Glomerular endothelial cell (primary cell): ENCODE results near the gene SLC39A11. TPM values are rescaled to one million over a fixed set of nuclear protein-coding genes. Genes with fewer than 3 reads are reported as not detected.
"Not testable (repeated sequence)": the region's sequence is repeated elsewhere in the genome, so short reads cannot be mapped to it uniquely, and the experiment has no call there.

Source experiments
- DNase-seq: peaks from one replicate; pipeline ENCODE4 v3.0.0-alpha.2; 2011; ENCODE audit warnings: low read depth, low spot score; ENCODE audit errors: extremely low read depth
- total RNA-seq: library from RNA; depleted of rRNA; stranded (reverse); fragments of >200 nt; gene quantifications from 2 replicates; pipeline ENCODE4 v1.2.3, GENCODE V29; 2015

The SLC39A11 gene
- total RNA-seq, 1 donor from 2014 or later: 5.8 TPM

GRCh38 chr17:73112246-73112645, 19.8 kb upstream of the SLC39A11 start:
- DNase-seq: no peak

- DNase-seq: no peak
Measured at GRCh38 chr17:73111386-73111785, 18.9 kb upstream of the SLC39A11 start.

DNA sequence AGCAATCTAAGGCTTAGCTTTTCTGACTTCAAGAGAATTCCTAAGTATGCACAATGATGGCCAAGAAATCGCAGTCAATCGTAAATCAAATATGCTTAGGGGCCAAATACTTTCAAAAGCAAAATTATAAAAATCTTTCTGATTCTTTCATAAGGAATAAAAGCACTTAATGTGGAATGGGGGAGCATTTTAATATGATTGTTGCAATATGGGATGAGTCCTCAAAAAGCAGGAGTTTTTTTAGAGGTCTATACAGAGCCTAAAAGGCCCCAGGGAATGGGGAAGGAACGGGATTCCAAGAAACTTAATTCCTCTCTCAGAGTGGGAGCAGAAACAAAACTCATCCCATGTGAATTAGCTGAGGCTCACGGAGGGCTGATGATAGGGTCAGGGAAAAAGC, 14.7 kb upstream of the SLC39A11 start:
- no peak for DNase-seq

- no peak for DNase-seq
Measured at GRCh38 chr17:73105431-73105830, 12.9 kb upstream of the SLC39A11 start.

GRCh38 chr17:73104450-73104849, 12.0 kb upstream of the SLC39A11 start:
- no peak for DNase-seq

DNA sequence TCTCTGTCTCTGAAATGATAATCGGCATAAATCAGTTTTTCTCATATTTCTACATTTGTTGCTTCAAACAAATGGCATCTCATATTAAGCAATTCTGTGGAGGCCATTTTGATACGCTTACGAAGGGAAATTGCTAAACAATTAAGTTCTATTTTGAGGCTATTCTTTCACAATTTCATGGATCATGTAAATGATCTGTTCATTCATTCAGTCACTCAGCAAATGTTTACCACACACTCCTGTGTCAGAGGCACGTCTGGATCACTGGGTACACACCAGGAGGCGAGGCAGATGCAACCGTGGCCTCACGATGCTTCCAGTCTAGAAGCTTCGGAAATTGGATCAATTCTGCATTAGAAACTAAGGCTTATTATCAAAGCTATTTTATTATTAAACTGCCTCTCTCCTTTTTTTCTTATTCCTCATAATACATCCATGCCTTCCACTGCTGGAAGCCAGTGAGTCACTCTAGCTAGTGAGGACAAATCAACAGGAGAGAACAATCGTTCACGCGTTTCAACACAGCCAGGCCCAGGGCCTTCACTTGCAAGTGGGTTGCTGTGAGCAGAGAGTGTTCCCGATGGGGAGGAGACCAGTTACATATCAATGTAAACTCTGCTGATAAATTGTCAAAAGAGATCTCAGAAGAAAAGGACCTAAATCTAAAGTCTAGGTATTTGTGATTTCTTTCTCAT, 11.3 kb upstream of the SLC39A11 start:
- no peak for DNase-seq

GRCh38 chr17:73101031-73101430, 8.5 kb upstream of the SLC39A11 start:
- DNase-seq: no peak

DNA sequence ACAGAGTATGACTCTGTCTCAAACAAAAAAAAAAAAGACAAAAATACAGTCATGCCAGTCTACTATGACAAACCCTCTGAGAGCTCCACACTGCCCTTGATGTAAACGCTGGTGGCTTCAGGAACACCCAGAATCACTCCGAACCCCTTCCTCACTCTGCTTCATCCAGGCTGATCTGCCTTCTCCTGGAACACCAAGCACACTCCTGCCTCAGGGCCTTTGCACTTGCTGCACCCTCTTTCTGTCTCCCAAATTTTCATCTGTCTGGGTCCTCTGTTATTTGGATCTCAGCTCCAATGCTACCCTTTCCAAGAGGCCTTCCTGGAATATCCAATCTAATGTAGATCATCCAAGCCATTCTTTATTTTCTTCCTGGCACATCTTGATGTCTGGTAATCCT, 7.9 kb upstream of the SLC39A11 start:
- DNase-seq: no peak

DNA sequence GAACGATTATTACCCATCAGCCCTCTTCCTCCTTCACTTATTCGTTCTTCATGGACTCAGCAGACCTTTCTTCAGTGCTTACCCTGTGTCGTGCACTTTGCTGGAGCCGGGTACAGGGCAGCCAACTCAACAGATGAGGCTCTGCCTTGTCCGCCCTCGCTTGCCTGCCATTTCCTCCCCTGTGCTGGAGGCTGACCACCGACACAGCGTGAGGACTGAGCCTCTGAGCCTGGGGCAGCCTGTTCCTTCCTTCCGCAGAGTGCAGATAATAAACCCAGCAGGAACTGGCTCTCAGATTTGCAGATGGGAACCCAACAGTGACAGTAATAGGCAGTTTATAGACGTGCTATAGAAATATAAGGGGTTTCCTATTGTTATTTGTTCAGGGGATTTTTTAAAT, 7.0 kb upstream of the SLC39A11 start:
- no peak for DNase-seq

GRCh38 chr17:73098919-73099318, 6.4 kb upstream of the SLC39A11 start:
- no peak for DNase-seq

DNA sequence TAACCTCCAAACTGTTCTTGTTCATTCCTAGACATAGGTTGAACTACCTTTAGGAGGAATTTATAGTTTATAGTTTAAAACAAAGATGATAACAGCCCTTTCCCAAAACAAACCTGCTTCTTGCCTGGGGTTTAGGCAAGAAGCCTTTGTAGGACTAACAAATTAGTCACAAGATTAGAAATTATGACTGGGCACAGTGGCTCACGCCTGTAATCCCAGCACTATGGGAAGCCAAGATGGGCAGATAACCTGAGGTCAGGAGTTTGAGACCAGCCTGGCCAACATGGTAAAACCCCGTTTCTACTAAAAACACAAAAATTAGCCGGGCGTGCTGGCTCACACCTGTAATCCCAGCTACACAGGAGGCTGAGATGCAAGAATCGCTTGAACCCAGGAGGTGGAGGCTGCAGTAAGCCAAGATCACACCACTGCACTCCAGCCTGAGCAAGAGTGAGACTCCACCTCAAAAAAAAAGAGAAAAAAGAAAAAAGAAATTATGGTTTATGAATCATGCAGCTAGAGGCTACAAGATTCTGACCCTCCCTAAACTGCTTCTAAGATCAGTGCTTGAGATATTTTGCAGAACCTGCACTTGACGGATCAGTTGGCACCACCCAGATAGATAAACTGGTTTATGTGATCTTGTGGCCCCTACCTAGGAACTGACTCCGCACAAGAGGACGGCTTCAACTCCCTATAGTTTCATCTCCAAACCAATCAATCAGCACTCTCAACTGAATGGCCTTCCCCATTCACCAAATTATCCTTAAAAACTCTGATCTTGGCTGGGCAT, 5.7 kb upstream of the SLC39A11 start:
- not testable (repeated sequence) for DNase-seq

DNA sequence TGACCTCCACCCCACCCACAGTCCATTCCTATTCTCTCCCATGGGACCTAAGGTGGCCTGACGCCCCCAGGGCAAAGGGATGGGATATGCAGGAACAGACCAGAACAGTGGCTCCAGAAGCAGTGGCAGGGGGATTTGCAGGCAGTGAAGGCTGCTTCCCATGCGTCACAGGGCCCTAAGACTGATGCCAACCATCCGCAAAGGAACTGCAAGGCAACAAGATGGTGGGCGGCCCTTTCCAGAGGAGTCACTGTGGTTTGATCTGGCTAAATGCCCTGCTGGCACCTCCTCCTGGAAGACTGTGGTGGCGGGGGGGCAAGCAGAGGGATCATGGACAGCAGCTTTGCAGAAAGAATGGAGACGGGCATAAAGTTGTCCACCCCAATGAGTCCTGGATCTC, 4.4 kb upstream of the SLC39A11 start:
- DNase-seq: no peak

- no peak for DNase-seq
Measured at GRCh38 chr17:73096211-73096610, 3.7 kb upstream of the SLC39A11 start.

- DNase-seq: no peak
Measured at GRCh38 chr17:73093286-73093685, 798 bp upstream of the SLC39A11 start.

DNA sequence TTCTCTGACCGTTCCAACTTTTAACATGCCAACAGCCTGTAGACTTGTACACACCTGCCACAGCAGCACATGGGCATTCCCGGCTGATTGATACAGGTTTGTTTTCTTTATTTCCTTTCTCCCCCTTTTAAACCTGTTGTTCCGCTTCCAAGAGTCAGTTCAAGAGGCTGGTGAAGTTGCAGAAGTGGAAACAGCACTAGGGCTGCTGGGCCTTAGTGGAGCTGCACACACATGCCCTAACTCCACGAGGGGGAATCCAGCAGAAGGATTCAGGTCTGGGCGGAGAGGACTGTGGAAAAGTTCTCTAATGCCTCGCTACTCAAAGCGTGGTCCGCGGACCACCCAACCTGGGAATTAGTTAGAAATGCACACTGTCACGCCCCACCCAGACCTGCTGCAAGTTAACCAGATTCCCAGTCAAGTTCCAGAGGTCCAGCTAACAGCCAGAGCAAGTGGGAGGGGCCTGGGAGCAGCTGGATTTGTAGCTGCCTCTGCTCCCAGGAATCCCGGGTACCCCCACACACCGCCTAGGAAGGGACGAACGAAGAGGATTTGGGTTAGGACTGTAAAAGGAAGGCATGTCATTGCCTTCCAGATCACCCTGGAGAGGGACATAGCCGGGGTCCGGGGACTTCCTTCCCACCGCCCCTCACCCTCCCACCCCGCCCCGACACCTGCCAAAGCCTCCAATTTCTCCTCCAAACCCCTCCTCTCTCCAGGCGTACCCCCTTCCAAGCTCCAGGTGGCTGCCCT, 542 bp downstream of the SLC39A11 start:
- DNase-seq: no peak

DNA sequence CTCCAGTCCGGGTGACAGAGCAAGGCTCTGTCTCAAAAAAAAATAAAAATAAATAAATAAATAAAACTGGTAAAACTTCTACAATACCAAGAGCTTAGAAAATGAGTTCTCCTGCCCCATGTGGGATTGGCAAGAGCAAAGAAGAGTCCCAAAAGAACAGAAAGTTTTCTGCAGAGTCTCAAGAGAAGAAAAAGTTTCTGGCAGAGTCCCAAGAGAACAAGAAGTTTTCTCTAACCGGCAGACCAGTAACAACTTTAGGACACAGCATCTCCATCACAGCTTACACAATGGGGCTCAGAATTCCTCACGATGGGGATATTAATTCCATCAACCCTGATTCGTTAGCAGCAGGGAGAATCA, 1.1 kb downstream of the SLC39A11 start:
- no peak for DNase-seq

- no peak for DNase-seq
Measured at GRCh38 chr17:73090396-73091202, 1.9 kb downstream of the SLC39A11 start.

DNA sequence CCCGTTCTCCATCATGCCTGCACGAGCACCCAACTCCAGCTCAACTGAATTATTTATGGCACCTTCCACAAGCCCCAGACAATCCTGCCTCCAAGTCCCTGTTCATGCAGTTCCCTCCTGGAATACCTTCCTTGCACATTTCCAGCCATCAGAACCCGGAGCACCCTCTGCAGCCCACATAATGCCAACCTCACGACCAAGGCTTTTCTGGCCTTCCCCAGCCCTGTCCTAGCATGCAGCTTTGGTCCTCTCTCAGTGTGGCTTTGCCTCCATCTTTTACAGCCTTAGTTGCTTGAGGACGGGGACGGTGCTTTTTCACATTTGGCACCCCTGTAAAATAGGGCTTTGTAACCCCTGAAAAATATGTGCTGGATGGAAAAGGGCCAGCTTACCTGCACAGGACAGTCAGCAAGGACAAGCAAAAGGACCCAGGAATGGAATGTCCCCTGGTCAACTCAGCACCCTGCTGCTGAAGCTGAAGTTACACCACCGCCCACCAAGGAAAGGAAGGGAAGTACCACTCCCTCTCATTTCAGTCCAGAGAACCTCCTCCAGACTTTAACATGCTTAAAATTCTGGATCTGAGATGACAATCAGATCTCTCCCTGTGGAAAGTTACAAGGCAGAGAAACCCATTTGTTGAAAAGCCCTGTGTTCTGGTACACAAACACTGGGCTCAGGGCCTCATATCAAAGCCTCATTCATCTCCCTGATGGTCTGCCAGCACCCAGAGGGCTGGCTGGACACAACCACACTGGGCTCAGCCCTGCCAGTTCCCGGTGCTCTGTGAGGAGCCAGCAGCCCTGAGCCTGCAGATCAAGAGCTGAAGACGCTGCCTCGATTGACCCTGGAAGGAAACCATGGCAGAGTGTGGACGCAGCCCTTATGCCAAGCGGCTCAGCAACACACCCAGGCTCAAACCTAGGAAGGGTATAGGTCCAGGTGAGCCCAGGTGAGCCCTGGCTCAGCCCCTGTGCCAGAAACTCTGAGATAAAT, 2.9 kb downstream of the SLC39A11 start:
- DNase-seq: no peak

GRCh38 chr17:73088561-73088960, 3.9 kb downstream of the SLC39A11 start:
- DNase-seq: no peak

- no peak for DNase-seq
Measured at GRCh38 chr17:73083432-73083831, 9.1 kb downstream of the SLC39A11 start.
